ENCODE data around the gene SPATA45.

Gene SPATA45

GRCh38 chr1:212827831-212828278, 19.6 kb downstream of the SPATA45 start:
- no peak for DNase-seq

GRCh38 chr1:212827171-212827776, 20.2 kb downstream of the SPATA45 start:
- no peak for DNase-seq

DNA sequence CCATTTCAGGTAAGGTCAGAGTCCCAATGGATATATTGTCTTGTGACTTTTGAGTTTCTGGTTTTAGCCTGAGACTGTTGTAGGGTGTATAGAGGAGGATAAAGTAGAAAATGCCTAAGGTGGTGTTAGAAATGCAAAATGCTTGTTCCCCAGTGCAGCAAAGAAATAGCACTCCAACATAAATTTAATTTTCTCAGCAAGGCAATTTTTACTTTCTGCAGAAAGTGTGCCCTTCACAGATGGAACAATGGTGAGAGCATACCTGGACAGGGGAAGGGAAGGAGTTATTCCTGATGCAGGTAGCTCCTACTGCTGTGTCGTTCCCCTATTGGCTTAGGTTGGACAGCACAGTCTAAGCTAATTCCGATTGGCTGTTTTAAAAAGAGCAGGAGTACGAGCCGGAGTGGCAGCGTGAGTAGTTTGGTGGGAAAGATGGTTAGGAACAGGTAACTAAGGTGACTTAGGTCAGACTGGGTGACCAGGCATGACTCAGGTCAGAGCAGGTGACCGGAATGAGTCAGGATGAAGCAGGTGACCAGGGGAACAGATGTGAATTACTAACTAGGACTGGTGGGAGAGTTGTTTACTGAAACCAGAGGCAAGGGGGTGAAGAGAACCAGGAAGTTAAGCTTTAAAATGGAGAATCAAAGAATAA, 21.5 kb downstream of the SPATA45 start:
- no peak for DNase-seq

- no peak for DNase-seq
Observed at GRCh38 chr1:212824201-212824600, 23.2 kb downstream of the SPATA45 start.

GRCh38 chr1:212822956-212823355, 24.5 kb downstream of the SPATA45 start:
- DNase-seq = no peak

GRCh38 chr1:212820969-212821368, 26.5 kb downstream of the SPATA45 start:
- DNase-seq = no peak

GRCh38 chr1:212819726-212820125, 27.7 kb downstream of the SPATA45 start:
- no peak for DNase-seq

DNA sequence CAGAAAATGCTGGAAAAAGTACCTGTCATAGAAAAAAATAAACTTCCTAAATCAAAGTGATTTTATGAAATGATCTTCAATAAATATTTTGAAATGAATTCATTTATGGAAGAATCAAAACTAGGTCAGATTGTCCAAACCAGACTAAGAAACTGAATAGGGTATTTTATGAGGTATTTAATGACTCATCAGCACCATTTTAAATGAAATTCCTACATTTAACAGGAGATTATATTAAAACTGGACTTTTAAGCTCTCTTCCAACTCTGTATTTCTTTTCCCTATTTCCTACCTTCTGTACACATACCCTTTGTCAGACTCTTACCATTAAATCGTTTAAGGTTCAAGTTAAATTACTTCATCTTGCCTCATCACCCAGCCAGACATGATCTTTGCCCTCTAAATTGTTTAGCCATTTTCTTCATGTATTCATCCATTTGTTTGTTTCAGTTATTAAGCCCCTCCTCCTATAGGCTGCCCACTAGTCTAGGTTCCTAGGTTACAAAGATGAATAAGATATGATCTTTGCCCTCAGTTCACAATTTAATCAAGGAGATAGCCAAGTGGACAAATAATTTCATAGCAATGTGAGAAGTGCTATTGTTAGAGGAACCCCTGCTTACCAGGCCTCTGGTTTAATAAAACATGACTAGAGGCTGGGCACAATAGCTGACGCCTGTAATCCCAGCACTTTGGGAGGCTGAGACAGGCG, 30.7 kb downstream of the SPATA45 start:
- no peak for DNase-seq

DNA sequence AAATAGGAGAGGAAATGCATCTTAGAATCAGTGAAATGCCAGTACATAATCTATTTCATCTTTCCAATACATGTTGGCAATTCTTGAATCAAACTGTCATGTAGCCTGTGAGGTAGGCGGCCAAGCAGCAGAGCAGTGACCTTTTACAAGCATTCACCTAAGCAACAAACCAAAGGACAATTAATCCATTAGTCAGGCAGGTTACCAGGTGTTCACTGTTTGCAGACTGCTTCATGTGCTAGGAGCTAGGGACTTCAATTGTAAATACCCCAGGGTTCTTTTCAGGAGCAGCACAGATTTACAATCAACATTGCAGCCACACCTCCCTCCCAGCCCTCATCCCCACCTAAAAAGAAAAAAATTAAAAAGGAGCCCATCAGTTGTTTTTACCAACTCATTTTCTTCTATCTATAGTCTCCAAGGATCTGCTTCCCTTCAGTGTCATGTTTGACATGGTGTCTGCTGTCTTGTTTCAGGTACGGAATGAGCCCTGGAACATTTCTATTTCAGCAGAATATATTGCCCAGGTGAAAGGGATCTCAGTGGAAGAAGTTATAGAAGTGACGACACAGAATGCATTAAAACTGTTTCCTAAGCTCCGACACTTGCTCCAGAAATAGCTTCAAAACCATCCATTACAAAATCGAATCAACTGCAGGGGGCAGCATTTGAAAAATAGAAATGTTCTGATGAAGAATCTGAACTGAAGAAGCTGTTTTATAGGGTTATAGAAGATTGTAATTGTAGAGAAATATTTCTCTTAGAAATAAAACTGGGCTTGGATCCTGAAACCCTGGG, 32.7 kb downstream of the SPATA45 start:
- DNase-seq = no peak

DNA sequence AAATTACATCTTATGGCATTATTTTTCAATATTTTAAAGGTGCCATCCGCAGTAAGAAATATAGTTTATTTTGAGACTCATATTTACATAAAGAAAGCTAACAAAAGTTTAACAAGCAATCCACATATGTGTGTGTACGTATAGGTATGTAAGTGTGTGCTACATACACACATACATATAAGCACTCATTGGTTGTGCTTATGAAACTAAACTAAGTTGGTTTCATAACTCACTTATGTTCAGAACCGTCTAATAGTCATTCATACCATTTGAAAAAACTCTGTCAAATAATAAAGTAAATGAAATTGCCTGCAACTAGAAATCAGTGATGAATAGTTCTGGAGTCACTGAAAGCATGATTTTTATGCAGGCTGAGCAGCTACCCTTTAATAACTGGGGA, 41.7 kb downstream of the SPATA45 start:
- no peak for DNase-seq

DNA sequence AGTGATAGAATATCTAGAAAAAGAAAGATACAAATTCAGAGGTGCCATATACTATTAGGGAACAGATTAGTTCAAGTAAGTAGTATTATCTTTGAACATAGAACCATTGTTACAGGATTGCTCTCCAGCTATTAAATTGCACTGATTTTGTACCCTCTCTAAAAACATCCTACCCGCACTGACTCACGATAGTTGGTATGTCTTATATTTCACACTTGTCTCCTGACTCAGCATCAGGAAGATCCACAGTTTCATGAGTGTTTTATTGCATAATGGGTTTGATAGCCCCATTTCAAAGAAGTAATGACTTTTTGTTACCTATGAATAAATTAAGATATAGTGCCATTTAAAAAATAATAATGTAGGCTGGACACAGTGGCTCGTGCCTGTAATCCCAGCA, 49.8 kb downstream of the SPATA45 start:
- DNase-seq = no peak

- no peak for DNase-seq
Observed at GRCh38 chr1:212794561-212795014, 52.9 kb downstream of the SPATA45 start.

GRCh38 chr1:212792396-212792908, 55.0 kb downstream of the SPATA45 start:
- no peak for DNase-seq

- peak; percentile 82 for DNase-seq
Observed at GRCh38 chr1:212791676-212792395, 55.6 kb downstream of the SPATA45 start, which contains the start of the genes NSL1 and TATDN3. Gene NSL1, minus strand, starts transcription at chr1:212791777. Its CDS starts 14 bp downstream, at chr1:212791763. Gene TATDN3, plus strand, starts transcription at chr1:212791894. Its CDS starts 28 bp downstream, at chr1:212791922.

- peak; percentile 76 for DNase-seq
Observed at GRCh38 chr1:212791261-212791675, 56.2 kb downstream of the SPATA45 start.

- no peak for DNase-seq
Observed at GRCh38 chr1:212785871-212786270, 61.6 kb downstream of the SPATA45 start.

DNA sequence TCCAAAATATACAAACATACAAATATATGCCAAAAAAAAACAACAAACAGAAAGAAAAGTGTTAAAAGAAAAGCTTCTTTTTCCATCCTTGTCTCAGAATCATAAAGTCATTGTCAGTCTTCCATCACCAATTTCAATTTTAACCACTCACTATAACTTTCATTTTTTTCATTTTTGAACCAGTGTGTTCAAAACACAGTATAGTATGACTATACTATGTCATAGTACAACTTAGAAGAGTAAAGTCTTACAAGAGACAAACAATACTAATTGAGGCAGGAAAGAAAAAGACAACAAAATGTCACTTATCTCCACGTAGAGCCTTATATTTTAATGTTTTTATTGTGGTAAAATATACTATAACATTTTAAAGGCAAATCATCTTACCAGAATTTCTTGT, 63.5 kb downstream of the SPATA45 start:
- DNase-seq = no peak

GRCh38 chr1:212782422-212783154, 64.9 kb downstream of the SPATA45 start:
- DNase-seq = peak; percentile 26

DNA sequence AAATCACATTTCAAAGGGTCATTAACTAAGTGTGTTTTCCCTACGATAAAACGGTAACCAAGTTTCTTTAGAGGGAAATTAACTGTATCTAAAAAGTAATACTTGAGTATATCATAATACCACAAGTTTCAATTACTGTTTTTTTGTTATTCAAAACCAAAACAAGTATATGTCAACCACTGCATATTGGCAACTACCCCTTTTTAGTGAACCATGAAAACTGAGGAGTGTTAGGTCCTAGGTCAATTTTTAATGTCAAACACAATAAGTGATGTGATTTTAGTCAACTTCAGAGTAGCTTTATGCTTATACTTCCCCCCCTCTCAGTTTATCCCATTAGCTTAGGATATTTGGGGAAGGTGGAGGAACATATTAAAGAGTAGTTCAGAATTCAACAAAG, 66.2 kb downstream of the SPATA45 start:
- no peak for DNase-seq

DNA sequence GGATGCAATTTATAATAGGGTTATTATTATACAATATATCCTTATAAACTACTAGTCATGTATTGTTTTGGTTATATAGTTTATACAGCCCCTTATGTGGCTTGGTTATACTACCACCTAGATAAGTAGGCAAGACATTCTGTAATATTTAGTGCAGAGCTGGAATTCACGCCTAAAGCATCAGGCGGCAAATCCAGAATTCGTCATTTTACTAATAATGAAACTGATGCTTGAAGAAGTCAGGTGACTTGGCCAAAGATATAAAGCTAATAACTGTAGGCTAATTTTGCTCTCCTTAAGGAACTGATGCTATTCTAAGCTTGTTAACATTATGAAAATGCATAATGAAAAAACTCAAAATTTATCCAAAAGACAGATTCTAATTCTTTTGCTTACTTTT, 66.7 kb downstream of the SPATA45 start:
- DNase-seq = no peak

Measured in NCI-H446 treated with DMSO at 0.1 percent for 48 hours (cell line).